Lower lobe of right lung (tissue), 2 donors: ENCODE data around the gene NWD2. TPM values are rescaled to one million over a fixed set of nuclear protein-coding genes. Genes with fewer than 3 reads are reported as not detected.
"Not testable (repeated sequence)": the region's sequence is repeated elsewhere in the genome, so short reads cannot be mapped to it uniquely, and the experiment has no call there.

ENCODE experiments used
- ATAC-seq, 2 donors: fragments of 200-7000 bp; cut with Tn5 transposase; one replicate each; pipeline ENCODE4 v1.9.1; 2020 to 2022; ENCODE audit warnings: mild to moderate bottlenecking in 2 of 2, moderate library complexity in 2 of 2
- DNase-seq: peaks from one replicate; pipeline ENCODE4 v3.0.0-alpha.2; 2020
- H3K27ac ChIP-seq: fragments of 200-600 bp; one replicate; pipeline ENCODE4 v1.8.0; 2022
- H3K27me3 ChIP-seq: fragments of 200-600 bp; one replicate; pipeline ENCODE4 v1.8.0; 2022; ENCODE audit warnings: low read depth
- H3K36me3 ChIP-seq: fragments of 200-600 bp; one replicate; pipeline ENCODE4 v1.8.0; 2022; ENCODE audit warnings: mild to moderate bottlenecking
- H3K4me1 ChIP-seq: fragments of 200-600 bp; one replicate; pipeline ENCODE4 v1.8.0; 2022
- H3K4me3 ChIP-seq: fragments of 200-600 bp; one replicate; pipeline ENCODE4 v1.8.0; 2022; ENCODE audit warnings: mild to moderate bottlenecking
- H3K9me3 ChIP-seq: fragments of 200-600 bp; one replicate; pipeline ENCODE4 v1.8.0; 2022
- intact Hi-C: fragments of 100-400 bp; cut with DNase I; formaldehyde crosslinking; loops from one replicate; pipeline ENCODE4 v1.11.0; 2022
- long read RNA-seq: library from polyadenylated mRNA; unstranded; transcript quantifications from one replicate; pipeline ENCODE4 v2.0.0, GENCODE V29; 2021
- total RNA-seq: library from RNA; stranded (reverse); fragmentation: NEBNext Ultra II Directional; extraction: Animal tissue kit (Norgen Biotek cat#: 25700); gene quantifications from one replicate; pipeline ENCODE4 v1.2.1, GENCODE V29; 2021
- TF ChIP-seq, protein P1 (sequence below): fragments of 200-600 bp; IDR thresholded peaks from one replicate; pipeline ENCODE4 v1.8.0; 2022; ENCODE audit warnings: antibody characterized with exemption, mild to moderate bottlenecking
- donor health status: DM: no; HTN: yes; CAD: no; lungs with severe emphysema.

The NWD2 gene
- not detected for total RNA-seq
- long read RNA-seq, result 0 reads

- intact Hi-C loops, result no loop called here
- H3K4me1 ChIP-seq, result peaks cover 17% of the 10 kb centered on the region
- H3K36me3 ChIP-seq, result no peaks in the 10 kb centered on the region
- peak in 1 of 2 donors; percentile 44 for ATAC-seq
- peaks cover 53% of the 10 kb centered on the region for H3K27me3 ChIP-seq
- DNase-seq, result peak; percentile 46
- peak within 1 kb of the TSS; percentile 21 for H3K4me3 ChIP-seq
- TF ChIP-seq, protein P1, sequence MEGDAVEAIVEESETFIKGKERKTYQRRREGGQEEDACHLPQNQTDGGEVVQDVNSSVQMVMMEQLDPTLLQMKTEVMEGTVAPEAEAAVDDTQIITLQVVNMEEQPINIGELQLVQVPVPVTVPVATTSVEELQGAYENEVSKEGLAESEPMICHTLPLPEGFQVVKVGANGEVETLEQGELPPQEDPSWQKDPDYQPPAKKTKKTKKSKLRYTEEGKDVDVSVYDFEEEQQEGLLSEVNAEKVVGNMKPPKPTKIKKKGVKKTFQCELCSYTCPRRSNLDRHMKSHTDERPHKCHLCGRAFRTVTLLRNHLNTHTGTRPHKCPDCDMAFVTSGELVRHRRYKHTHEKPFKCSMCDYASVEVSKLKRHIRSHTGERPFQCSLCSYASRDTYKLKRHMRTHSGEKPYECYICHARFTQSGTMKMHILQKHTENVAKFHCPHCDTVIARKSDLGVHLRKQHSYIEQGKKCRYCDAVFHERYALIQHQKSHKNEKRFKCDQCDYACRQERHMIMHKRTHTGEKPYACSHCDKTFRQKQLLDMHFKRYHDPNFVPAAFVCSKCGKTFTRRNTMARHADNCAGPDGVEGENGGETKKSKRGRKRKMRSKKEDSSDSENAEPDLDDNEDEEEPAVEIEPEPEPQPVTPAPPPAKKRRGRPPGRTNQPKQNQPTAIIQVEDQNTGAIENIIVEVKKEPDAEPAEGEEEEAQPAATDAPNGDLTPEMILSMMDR, result no peak
- H3K9me3 ChIP-seq, result no peaks in the 10 kb centered on the region
- no peak within 1 kb of the TSS for H3K27ac ChIP-seq
These were observed at the start of gene NWD2 for GRCh38 chr4:37244583-37245390. TSS of gene NWD2 (plus strand) at chr4:37244743. CDS start at chr4:37245068, 325 bp downstream.

DNA sequence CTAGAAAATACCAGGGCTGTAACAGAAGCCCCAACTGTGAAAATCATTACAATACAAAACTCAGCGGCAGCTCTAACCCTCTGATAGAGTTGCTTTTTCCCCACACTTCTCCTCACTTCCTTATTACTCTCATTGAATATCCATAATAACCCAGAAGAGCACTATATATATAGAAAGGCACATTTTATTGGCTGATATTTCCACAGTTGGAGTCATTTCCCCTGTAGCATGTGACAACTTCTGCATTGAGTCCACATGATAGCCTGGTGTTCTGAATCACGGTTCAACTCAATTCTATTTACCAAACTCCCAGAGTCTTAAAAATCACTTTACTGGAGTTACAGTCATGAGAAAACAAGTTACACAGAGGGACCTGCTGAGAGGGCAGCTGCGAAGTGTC is 46.6 kb upstream of the NWD2 start:
- H3K4me1 ChIP-seq, result no peaks in the 10 kb centered on the region
- TF ChIP-seq, protein P1, result no peak
- no peaks in the 10 kb centered on the region for H3K27me3 ChIP-seq
- H3K27ac ChIP-seq, result no peak overlapping the region
- intact Hi-C loops, result no loop called here
- DNase-seq, result no peak
- no peaks in the 10 kb centered on the region for H3K9me3 ChIP-seq
- H3K4me3 ChIP-seq, result no peak overlapping the region
- H3K36me3 ChIP-seq, result no peaks in the 10 kb centered on the region
- ATAC-seq, result no peak

- H3K27me3 ChIP-seq, H3K4me3 ChIP-seq, ATAC-seq, H3K4me1 ChIP-seq, intact Hi-C loops, H3K36me3 ChIP-seq, H3K27ac ChIP-seq, DNase-seq: not testable (repeated sequence)
- H3K9me3 ChIP-seq, result peaks cover 18% of the 10 kb centered on the region
These were observed 39.8 kb upstream of the NWD2 start for GRCh38 chr4:37204740-37205139.

DNA sequence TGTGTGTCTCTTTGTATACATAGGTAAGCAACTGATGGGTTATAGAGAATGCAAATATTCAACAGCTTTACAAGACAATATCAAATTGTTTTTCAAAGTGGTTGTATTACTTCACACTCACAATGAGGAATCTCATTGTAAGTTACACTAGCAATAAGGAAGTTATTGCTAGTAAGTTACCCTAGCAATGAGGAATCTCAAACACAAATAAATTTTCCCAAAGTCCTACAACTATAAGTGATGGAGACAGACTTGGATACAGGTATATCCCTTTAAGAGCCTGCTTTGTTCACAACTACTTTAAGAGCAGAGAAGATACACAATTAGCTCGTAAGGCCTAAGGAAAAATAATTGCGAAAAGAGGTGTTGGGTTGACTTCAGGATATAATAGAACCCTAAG is 28.3 kb upstream of the NWD2 start:
- DNase-seq (no peak), ATAC-seq (no peak)
- no peak overlapping the region for H3K27ac ChIP-seq
- no peak overlapping the region for H3K4me3 ChIP-seq
- TF ChIP-seq, protein P1, result no peak
- H3K27me3 ChIP-seq, result no peaks in the 10 kb centered on the region
- no peaks in the 10 kb centered on the region for H3K36me3 ChIP-seq
- intact Hi-C loops, result no loop called here
- no peaks in the 10 kb centered on the region for H3K9me3 ChIP-seq
- H3K4me1 ChIP-seq, result no peaks in the 10 kb centered on the region

DNA sequence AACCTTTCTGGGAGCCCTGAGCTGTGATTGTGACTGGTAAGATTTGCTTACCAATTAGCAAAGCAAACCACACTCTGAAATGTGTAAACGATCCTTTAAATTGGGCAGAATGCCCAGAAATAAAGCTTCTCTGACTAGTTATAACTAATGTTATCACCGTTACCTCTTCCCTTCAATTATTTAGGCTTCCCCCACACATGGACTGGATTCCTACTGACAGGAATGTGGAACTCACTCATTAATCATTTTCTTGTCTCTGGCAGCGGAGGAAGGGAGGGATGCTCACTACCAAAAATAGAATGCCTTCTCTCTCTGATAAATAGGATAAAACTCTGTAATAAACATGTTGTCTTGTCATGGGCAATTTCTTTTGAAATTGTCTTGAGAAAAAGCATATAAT is 25.3 kb upstream of the NWD2 start:
- TF ChIP-seq, protein P1, result no peak
- DNase-seq (no peak), ATAC-seq (no peak)
- Histone ChIP-seq H3K4me3 (no peak overlapping the region), H3K9me3 (no peaks in the 10 kb centered on the region), H3K27ac (no peak overlapping the region), H3K4me1 (no peaks in the 10 kb centered on the region), H3K36me3 (no peaks in the 10 kb centered on the region), H3K27me3 (no peaks in the 10 kb centered on the region)
- intact Hi-C loops, result no loop called here

- Histone ChIP-seq H3K27me3 (no peaks in the 10 kb centered on the region), H3K36me3 (no peaks in the 10 kb centered on the region), H3K27ac (no peak overlapping the region), H3K4me3 (no peak overlapping the region), H3K4me1 (no peaks in the 10 kb centered on the region), H3K9me3 (no peaks in the 10 kb centered on the region)
- DNase-seq (no peak), ATAC-seq (no peak)
- TF ChIP-seq, protein P1, result no peak
- intact Hi-C loops, result no loop called here
These were observed 24.6 kb upstream of the NWD2 start for GRCh38 chr4:37219990-37220389.
